HEK293T (cell line): ENCODE measurements around the gene RPL5.

Experiments
- BHLHE40 ChIP-seq: fragments of 450-650 bp; IDR thresholded peaks from 2 replicates; pipeline ENCODE4 v1.6.1; 2016; ENCODE audit warnings: mild to moderate bottlenecking, moderate library complexity, borderline replicate concordance
- CTBP1 ChIP-seq: fragments of 450-650 bp; IDR thresholded peaks from 2 replicates; pipeline ENCODE4 v1.6.1; 2016; ENCODE audit warnings: borderline replicate concordance
- ELF4 ChIP-seq: fragments of 450-650 bp; IDR thresholded peaks from 2 replicates; pipeline ENCODE4 v1.6.1; 2017; ENCODE audit warnings: antibody characterized with exemption
- FOXA1 ChIP-seq: fragments of 450-650 bp; IDR thresholded peaks from 2 replicates; pipeline ENCODE4 v1.6.1; 2016; ENCODE audit warnings: mild to moderate bottlenecking
- FOXK2 ChIP-seq: fragments of 450-650 bp; IDR thresholded peaks from 2 replicates; pipeline ENCODE4 v1.6.1; 2016; ENCODE audit warnings: mild to moderate bottlenecking
- FOXM1 ChIP-seq: fragments of 450-650 bp; IDR thresholded peaks from 2 replicates; pipeline ENCODE4 v1.6.1; 2017; ENCODE audit warnings: mild to moderate bottlenecking, borderline replicate concordance
- NFRKB ChIP-seq: fragments of 450-650 bp; IDR thresholded peaks from 2 replicates; pipeline ENCODE4 v1.6.1; 2016; ENCODE audit warnings: mild to moderate bottlenecking, moderate library complexity
- PKNOX1 ChIP-seq: fragments of 450-650 bp; IDR thresholded peaks from 2 replicates; pipeline ENCODE4 v1.6.1; 2016
- SP1 ChIP-seq: fragments of 450-650 bp; IDR thresholded peaks from 2 replicates; pipeline ENCODE4 v1.6.1; 2017
- SUZ12 ChIP-seq: fragments of 450-650 bp; IDR thresholded peaks from 2 replicates; pipeline ENCODE4 v1.6.1; 2016; ENCODE audit warnings: mild to moderate bottlenecking
- TARDBP ChIP-seq: fragments of 450-650 bp; IDR thresholded peaks from 2 replicates; pipeline ENCODE4 v1.6.1; 2016
- ZNF384 ChIP-seq: fragments of 450-650 bp; IDR thresholded peaks from 2 replicates; pipeline ENCODE4 v1.6.1; 2016

- no peak for TF ChIP-seq FOXM1
- TF ChIP-seq FOXK2: no peak
- no peak for TF ChIP-seq SUZ12
- TF ChIP-seq BHLHE40: no peak
- no peak for TF ChIP-seq SP1
- no peak for TF ChIP-seq PKNOX1
- no peak for TF ChIP-seq CTBP1
- no peak for TF ChIP-seq ELF4
- TF ChIP-seq FOXA1: no peak
- TF ChIP-seq ZNF384: no peak
- TF ChIP-seq NFRKB: no peak
- no peak for TF ChIP-seq TARDBP
Observed at GRCh38 chr1:92872719-92873118, 40.9 kb downstream of the RPL5 start.
